Measurements from ENCODE around the gene DMRT2.

The DMRT2 gene

DNA sequence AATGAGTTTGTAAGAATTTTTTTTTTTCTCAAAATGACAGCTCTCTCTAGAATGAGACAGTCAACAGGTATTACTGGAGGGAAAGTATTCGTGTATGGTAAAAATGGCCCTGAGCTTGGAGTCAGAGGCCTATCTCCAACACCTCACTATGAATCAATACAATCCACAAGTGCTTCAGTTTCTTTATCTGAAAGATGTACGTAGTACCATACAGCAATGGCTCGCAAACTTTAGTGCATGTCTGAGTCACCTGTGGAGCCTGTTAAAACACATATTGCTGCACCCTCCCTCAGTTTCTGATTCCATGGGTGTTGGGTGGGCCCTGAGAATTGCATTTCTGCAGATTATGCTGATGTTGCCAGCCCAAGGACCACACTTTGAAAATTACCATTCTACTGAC lies 44.6 kb downstream of the DMRT2 start:
- no peak overlapping the region for H2AFZ ChIP-seq (ENCODE audit: low read depth, low read length, severe bottlenecking)
- TF ChIP-seq, protein P1, sequence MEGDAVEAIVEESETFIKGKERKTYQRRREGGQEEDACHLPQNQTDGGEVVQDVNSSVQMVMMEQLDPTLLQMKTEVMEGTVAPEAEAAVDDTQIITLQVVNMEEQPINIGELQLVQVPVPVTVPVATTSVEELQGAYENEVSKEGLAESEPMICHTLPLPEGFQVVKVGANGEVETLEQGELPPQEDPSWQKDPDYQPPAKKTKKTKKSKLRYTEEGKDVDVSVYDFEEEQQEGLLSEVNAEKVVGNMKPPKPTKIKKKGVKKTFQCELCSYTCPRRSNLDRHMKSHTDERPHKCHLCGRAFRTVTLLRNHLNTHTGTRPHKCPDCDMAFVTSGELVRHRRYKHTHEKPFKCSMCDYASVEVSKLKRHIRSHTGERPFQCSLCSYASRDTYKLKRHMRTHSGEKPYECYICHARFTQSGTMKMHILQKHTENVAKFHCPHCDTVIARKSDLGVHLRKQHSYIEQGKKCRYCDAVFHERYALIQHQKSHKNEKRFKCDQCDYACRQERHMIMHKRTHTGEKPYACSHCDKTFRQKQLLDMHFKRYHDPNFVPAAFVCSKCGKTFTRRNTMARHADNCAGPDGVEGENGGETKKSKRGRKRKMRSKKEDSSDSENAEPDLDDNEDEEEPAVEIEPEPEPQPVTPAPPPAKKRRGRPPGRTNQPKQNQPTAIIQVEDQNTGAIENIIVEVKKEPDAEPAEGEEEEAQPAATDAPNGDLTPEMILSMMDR (IDR thresholded peaks at IDR 0.05; ENCODE audit: insufficient read depth, low read length, poor library complexity, severe bottlenecking) = no peak
- no peak for TF ChIP-seq EZH2phosphoT487 (conservative IDR thresholded peaks at IDR 0.05; ENCODE audit: low read length)
- H4K20me1 ChIP-seq (ENCODE audit: low read depth, low read length) = no peaks in the 10 kb centered on the region
- no peak overlapping the region for H3K4me3 ChIP-seq (ENCODE audit: insufficient read depth, low read length, poor library complexity, severe bottlenecking)
- H3K79me2 ChIP-seq (ENCODE audit: insufficient read depth, low read length) = no peaks in the 10 kb centered on the region
- no peaks in the 10 kb centered on the region for H3K9me2 ChIP-seq (replicated peaks; ENCODE audit: insufficient read depth, low read length)
- no peaks in the 10 kb centered on the region for H3K27me3 ChIP-seq (ENCODE audit: low read length)
- H3K4me2 ChIP-seq (ENCODE audit: low read depth, low read length, poor library complexity, severe bottlenecking) = no peak overlapping the region
- H3K9ac ChIP-seq (ENCODE audit: low read length) = no peak overlapping the region
- H3K9me3 ChIP-seq (ENCODE audit: insufficient read depth, low read length) = no peaks in the 10 kb centered on the region
- no peak overlapping the region for H3K27ac ChIP-seq (ENCODE audit: low read depth, low read length)
- no peaks in the 10 kb centered on the region for H3F3A ChIP-seq (ENCODE audit: insufficient read depth)
- H3K36me3 ChIP-seq (ENCODE audit: low read length) = no peaks in the 10 kb centered on the region

DNA sequence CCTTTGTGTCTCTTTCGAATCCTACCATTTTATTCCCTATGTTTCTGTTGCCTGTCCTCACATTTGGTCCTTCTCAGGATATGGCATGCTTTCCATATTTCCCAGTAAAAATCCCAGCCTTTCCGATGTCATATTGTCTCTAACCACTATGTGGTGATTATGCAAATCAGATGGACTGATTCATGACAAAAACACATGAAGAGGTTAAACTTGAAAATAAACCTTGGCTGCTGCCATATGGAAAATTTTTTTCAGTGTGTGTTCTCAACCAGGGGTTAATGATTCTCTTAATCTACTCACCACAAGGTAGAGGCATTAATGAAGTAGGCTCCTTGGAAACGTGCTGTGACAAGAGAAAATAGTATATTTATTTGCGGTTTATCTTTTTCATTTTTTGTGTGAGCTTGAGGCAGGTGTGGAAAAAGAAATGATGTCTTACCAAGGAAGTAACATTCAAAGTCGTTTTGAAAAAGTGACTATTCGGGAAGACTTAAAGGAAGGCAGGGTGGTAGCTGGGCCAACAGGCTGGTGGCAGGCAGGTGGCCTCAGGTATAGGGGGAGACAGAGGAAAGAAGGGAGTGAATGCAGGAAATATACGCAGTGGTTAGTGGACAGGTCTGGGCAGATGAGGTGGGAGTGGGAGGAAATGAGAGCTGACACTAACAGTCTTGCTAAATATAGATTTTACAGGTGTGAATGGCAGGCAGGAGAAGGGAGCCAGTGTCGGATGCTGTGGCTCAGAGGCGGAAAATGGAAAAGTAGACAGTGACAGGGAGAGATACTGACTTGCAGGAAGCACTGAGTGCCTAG lies 46.2 kb downstream of the DMRT2 start:
- TF ChIP-seq, protein P1 (IDR thresholded peaks at IDR 0.05; ENCODE audit: insufficient read depth, low read length, poor library complexity, severe bottlenecking) = no peak
- no peak for TF ChIP-seq EZH2phosphoT487 (conservative IDR thresholded peaks at IDR 0.05; ENCODE audit: low read length)
- no peaks in the 10 kb centered on the region for H3K9me2 ChIP-seq (replicated peaks; ENCODE audit: insufficient read depth, low read length)
- no peak overlapping the region for H3K9ac ChIP-seq (ENCODE audit: low read length)
- no peaks in the 10 kb centered on the region for H3K27me3 ChIP-seq (ENCODE audit: low read length)
- H3K9me3 ChIP-seq (ENCODE audit: insufficient read depth, low read length) = no peaks in the 10 kb centered on the region
- H3K27ac ChIP-seq (ENCODE audit: low read depth, low read length) = no peak overlapping the region
- H3K4me3 ChIP-seq (ENCODE audit: insufficient read depth, low read length, poor library complexity, severe bottlenecking) = no peak overlapping the region
- H4K20me1 ChIP-seq (ENCODE audit: low read depth, low read length) = no peaks in the 10 kb centered on the region
- no peaks in the 10 kb centered on the region for H3K79me2 ChIP-seq (ENCODE audit: insufficient read depth, low read length)
- H3K4me2 ChIP-seq (ENCODE audit: low read depth, low read length, poor library complexity, severe bottlenecking) = no peak overlapping the region
- H2AFZ ChIP-seq (ENCODE audit: low read depth, low read length, severe bottlenecking) = no peak overlapping the region
- H3K36me3 ChIP-seq (ENCODE audit: low read length) = no peaks in the 10 kb centered on the region
- H3F3A ChIP-seq (ENCODE audit: insufficient read depth) = no peaks in the 10 kb centered on the region

DNA sequence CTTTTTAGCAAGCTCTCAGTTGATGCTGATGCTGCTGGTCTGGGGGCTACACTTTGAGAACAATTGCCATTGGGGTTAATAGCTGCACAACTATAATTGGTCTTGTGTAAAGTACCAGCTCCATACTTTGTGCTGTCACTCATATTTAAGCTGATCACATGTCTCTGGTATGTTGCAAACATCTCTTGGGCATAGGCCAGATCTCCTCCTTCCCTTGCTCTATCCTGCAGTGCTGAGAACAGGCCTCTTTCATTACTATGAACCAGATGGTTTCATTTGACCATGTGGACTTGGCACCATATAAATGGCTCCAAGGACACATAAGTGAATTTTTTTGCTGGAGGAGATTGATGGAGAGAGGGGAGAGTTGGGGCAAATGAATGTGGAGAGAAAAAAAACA lies 48.4 kb downstream of the DMRT2 start:
- Histone ChIP-seq H3K36me3 (ENCODE audit: low read length) (no peaks in the 10 kb centered on the region), H3F3A (ENCODE audit: insufficient read depth) (no peaks in the 10 kb centered on the region), H2AFZ (ENCODE audit: low read depth, low read length, severe bottlenecking) (no peak overlapping the region), H3K9me2 (replicated peaks; ENCODE audit: insufficient read depth, low read length) (no peaks in the 10 kb centered on the region), H3K9ac (ENCODE audit: low read length) (no peak overlapping the region), H3K79me2 (ENCODE audit: insufficient read depth, low read length) (no peaks in the 10 kb centered on the region), H3K4me3 (ENCODE audit: insufficient read depth, low read length, poor library complexity, severe bottlenecking) (no peak overlapping the region), H3K27ac (ENCODE audit: low read depth, low read length) (no peak overlapping the region), H3K4me2 (ENCODE audit: low read depth, low read length, poor library complexity, severe bottlenecking) (no peak overlapping the region), H4K20me1 (ENCODE audit: low read depth, low read length) (no peaks in the 10 kb centered on the region), H3K27me3 (ENCODE audit: low read length) (no peaks in the 10 kb centered on the region), H3K9me3 (ENCODE audit: insufficient read depth, low read length) (no peaks in the 10 kb centered on the region)
- no peak for TF ChIP-seq EZH2phosphoT487 (conservative IDR thresholded peaks at IDR 0.05; ENCODE audit: low read length)
- TF ChIP-seq, protein P1 (IDR thresholded peaks at IDR 0.05; ENCODE audit: insufficient read depth, low read length, poor library complexity, severe bottlenecking) = no peak

All from SU-DHL-6 (cell line).